Stimulated activated CD8-positive, alpha-beta memory T cell treated with anti-CD3 and anti-CD28 coated beads, Interleukin-4, amount 100 ng/mL, for 48 hours (primary cell): ENCODE data around the gene KAZN.

Experiments
- DNase-seq: peaks from one replicate; pipeline ENCODE4 v3.0.0-alpha.2; 2020

Gene KAZN

DNA sequence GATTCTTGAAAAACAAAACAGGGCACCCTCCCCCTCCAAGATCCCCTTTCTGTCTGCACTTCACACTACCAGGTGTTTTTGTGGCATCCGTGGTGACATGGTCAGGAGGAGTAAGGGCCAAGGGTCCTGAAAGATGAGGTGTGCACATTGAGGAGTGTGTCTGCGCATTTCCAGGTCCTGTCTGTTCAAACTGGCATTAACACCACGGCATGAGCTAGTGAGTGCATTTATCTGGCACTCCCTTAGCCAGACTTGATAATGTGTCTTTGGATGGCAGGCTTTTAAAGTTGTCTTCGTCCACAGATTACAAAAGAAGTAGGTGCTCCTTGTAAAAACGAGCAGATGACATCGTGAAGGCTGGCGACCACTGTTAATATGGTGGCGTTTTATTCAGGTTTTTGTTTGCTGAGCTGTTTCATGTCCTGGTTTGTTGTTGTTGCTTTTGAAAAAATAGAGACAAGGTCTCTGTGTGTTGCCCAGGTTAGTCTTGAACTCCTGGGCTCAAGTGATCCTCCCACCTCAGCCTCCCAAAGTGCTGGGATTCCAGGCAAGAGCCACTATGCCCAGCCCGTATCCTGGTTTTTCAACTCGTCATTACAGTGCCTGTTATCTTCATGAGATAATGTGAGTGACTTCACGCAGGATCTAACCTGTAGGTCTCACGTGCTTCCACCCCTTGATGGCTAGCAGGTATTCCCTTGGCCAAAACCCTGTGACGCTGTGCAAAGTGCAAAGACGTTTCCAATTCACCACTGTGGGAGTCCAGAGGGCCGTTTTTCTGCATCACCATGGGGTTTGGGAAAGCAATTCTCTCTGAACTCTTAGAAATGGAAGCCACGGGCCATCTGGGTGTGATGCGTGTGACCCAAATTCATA, 559.3 kb downstream of the KAZN start:
- no peak for DNase-seq

DNA sequence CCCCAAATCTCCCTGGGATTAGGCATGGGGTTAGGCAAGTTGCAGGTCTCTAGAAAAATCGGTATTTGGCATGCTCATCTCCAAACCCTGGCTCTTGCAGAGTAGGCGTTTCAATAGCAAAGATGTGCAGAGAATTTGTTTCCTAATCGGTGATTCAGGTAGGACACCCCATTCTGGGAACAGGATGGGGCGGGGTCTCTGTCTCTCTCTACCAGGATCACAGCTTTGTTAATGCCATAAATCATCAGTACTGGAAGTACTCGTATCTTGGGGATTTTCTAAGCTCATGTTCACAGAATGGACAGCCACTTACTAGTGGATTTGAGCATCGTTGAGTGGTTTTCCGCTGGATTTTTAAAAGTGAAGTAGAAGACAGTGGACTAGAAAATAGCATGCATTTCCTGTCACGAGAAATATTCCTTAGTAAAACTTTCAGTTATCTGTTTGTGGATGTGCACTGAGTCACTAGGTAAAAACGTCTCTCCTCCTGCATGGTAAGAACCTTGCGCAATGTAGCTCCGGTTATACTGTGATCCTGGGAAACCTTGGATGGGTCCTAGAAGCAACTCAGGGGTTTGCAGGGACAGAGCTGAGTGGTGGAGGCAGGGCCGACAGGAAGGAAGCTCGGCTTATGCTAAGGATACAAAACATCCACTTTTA, 560.2 kb downstream of the KAZN start:
- DNase-seq = no peak

DNA sequence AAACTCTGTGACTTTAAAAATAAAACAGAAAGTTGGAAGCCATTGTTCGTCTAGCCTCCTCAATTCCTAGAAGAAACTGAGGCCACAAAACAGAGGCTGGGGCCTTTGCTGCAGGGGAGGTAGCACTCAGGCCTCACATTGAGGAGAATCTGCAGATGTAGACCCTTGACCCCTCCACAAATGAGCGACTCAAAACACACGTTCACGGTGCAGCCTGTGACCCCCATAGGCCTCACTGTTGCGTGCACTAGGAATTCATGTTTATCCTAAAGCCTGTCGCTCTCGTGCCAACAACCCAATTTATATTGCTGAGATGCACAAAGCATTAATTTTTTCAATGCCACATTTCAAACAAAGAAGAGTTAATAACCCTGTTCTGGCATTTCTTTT, 560.7 kb downstream of the KAZN start:
- DNase-seq = no peak

DNA sequence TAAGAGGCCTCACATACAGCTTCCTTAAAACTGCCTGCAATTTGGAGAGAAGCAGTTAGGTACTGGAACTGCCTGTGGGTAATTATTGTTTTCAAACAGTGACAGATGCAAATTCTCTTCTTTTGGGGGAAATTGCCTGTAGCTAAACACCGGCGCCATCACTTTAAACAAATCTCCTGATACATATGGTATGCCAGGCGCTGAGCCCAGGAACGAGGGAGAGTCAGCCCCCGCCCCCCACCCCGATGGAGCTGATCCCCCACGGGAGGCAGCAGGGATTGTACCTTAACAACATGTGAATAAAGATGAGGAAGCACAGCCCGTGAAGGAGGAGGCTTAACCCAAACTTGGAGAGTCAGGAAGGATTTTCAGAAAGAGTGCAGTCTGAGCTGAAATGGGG, 562.1 kb downstream of the KAZN start:
- no peak for DNase-seq

DNA sequence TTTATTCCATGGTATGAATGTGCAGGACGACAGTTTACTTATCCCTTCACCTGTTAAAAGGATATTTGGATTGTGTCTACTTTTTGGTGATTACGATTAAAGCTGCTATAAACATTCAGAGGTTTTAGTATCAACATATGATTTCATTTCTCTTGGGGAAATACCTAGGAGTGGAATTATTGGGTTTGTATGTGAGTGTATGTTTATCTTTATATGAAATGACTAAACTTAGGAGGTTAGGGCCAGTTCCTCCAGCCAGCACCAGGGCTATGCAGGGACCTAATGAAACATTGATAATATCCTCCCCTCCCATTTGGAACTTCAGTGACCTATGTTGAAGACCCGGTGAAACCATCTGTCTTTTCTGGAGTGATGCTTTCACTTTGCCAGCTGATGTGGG, 568.9 kb downstream of the KAZN start:
- DNase-seq = no peak
